ENCODE measurements around the gene COMMD9.

COMMD9 gene

GRCh38 chr11:36257351-36257750 lies 31.9 kb downstream of the COMMD9 start:
- DNase-seq (ENCODE audit: low spot score), result no peak

- no peak for DNase-seq (ENCODE audit: low spot score)
Measured at GRCh38 chr11:36254713-36255112, 34.5 kb downstream of the COMMD9 start.

- DNase-seq (ENCODE audit: low spot score), result no peak
Measured at GRCh38 chr11:36253238-36253637, 36.0 kb downstream of the COMMD9 start.

- DNase-seq (ENCODE audit: low spot score), result no peak
Measured at GRCh38 chr11:36251823-36252222, 37.4 kb downstream of the COMMD9 start.

GRCh38 chr11:36249246-36249645 lies 40.0 kb downstream of the COMMD9 start:
- no peak for DNase-seq (ENCODE audit: low spot score)

- DNase-seq (ENCODE audit: low spot score), result no peak
Measured at GRCh38 chr11:36248436-36248835, 40.8 kb downstream of the COMMD9 start.

GRCh38 chr11:36247493-36247892 lies 41.7 kb downstream of the COMMD9 start:
- no peak for DNase-seq (ENCODE audit: low spot score)

GRCh38 chr11:36243641-36244040 lies 45.6 kb downstream of the COMMD9 start:
- DNase-seq (ENCODE audit: low spot score), result no peak

- no peak for DNase-seq (ENCODE audit: low spot score)
Measured at GRCh38 chr11:36241497-36241896, 47.7 kb downstream of the COMMD9 start.

- DNase-seq (ENCODE audit: low spot score), result no peak
Measured at GRCh38 chr11:36240801-36241200, 48.4 kb downstream of the COMMD9 start.

GRCh38 chr11:36240173-36240572 lies 49.1 kb downstream of the COMMD9 start:
- no peak for DNase-seq (ENCODE audit: low spot score)

GRCh38 chr11:36239636-36240035 lies 49.6 kb downstream of the COMMD9 start:
- no peak for DNase-seq (ENCODE audit: low spot score)

GRCh38 chr11:36238881-36239280 lies 50.3 kb downstream of the COMMD9 start:
- no peak for DNase-seq (ENCODE audit: low spot score)

- DNase-seq (ENCODE audit: low spot score), result no peak
Measured at GRCh38 chr11:36238036-36238631, 51.1 kb downstream of the COMMD9 start.

GRCh38 chr11:36237391-36237790 lies 51.8 kb downstream of the COMMD9 start:
- DNase-seq (ENCODE audit: low spot score), result no peak

- DNase-seq (ENCODE audit: low spot score), result no peak
Measured at GRCh38 chr11:36235750-36236149, 53.5 kb downstream of the COMMD9 start.

- DNase-seq (ENCODE audit: low spot score), result no peak
Measured at GRCh38 chr11:36234825-36235224, 54.4 kb downstream of the COMMD9 start.

GRCh38 chr11:36233204-36233603 lies 56.0 kb downstream of the COMMD9 start:
- no peak for DNase-seq (ENCODE audit: low spot score)

GRCh38 chr11:36230779-36231699 lies 58.2 kb downstream of the COMMD9 start:
- no peak for DNase-seq (ENCODE audit: low spot score)

- DNase-seq (ENCODE audit: low spot score), result no peak
Measured at GRCh38 chr11:36229091-36229705, 60.0 kb downstream of the COMMD9 start.

- no peak for DNase-seq (ENCODE audit: low spot score)
Measured at GRCh38 chr11:36228689-36229088, 60.5 kb downstream of the COMMD9 start.

GRCh38 chr11:36227044-36227443 lies 62.2 kb downstream of the COMMD9 start:
- DNase-seq (ENCODE audit: low spot score), result no peak

All from CD4-positive, alpha-beta T cell treated with Interleukin-2 at 100 ng/mL for 4 hours (primary cell).